ENCODE data around the gene ARSA. TPM values are rescaled to one million over a fixed set of nuclear protein-coding genes. Genes with fewer than 3 reads are reported as not detected.

Gene ARSA
- polyA plus RNA-seq, 3 donors: 11.9 to 85.2 (median 12.1) TPM

- H2AFZ ChIP-seq (ENCODE audit: insufficient read depth, low read depth, low read length, poor library complexity, severe bottlenecking): no peak overlapping the region
- peaks cover 12 to 14% of the 10 kb centered on the region in 2 donors for H3K4me1 ChIP-seq (ENCODE audit: control insufficient read depth in 1 of 2, insufficient read depth in 2 of 2, low read length in 2 of 2)
- Mint-ChIP-seq H3K9me3 (peaks cover 0 to 13% (median 8%) of the 10 kb centered on the region in 7 donors), H3K4me1 (peaks cover 13% of the 10 kb centered on the region), H3K27ac (no peak overlapping the region), H3K4me3 (peak overlapping the region in 1 of 2 donors; percentile 52), H3K36me3 (peaks cover 0 to 6% of the 10 kb centered on the region in 2 donors), H3K27me3 (ENCODE audit: low read depth in 3 of 3) (peaks cover 51 to 69% (median 57%) of the 10 kb centered on the region in 3 donors)
- H3K79me2 ChIP-seq (ENCODE audit: insufficient read depth, low read length): no peaks in the 10 kb centered on the region
- no peak overlapping the region for H3K27ac ChIP-seq (ENCODE audit: low read depth in 1 of 2, low read length in 2 of 2)
- peaks cover 18 to 51% of the 10 kb centered on the region in 2 donors for H3K27me3 ChIP-seq (ENCODE audit: control insufficient read depth in 2 of 2, insufficient read depth in 2 of 2, low read length in 2 of 2)
- peaks cover 3 to 16% of the 10 kb centered on the region in 2 donors for H3K9me3 ChIP-seq (replicated peaks in 1 of 2; ENCODE audit: control insufficient read depth in 1 of 2, insufficient read depth in 1 of 2, low read length in 2 of 2)
- no peak overlapping the region for H3K4me2 ChIP-seq (replicated peaks; ENCODE audit: extremely low read depth, low read length, poor library complexity, severe bottlenecking)
- 39% methylated on average over 5 of the region's 8 CpGs for WGBS (ENCODE audit: insufficient coverage)
- no peak for DNase-seq
- TF ChIP-seq CTCF (IDR thresholded peaks at IDR 0.05): no peak
- no peak overlapping the region for H3K4me3 ChIP-seq (replicated peaks in 1 of 3; ENCODE audit: low read depth in 2 of 3, low read length in 3 of 3)
- H4K20me1 ChIP-seq (ENCODE audit: insufficient read depth, low read length): no peaks in the 10 kb centered on the region
- intact Hi-C loops (cut with micrococcal nuclease): no loop called here
- no peaks in the 10 kb centered on the region for H3K36me3 ChIP-seq (replicated peaks in 1 of 2; ENCODE audit: control insufficient read depth in 1 of 2, insufficient read depth in 2 of 2, low read length in 2 of 2)
- no peak overlapping the region for H3K9ac ChIP-seq (ENCODE audit: insufficient read depth, low read length, poor library complexity, severe bottlenecking)
Observed at GRCh38 chr22:50672041-50672440, 44.1 kb upstream of the ARSA start.

GRCh38 chr22:50671641-50672040 is 43.7 kb upstream of the ARSA start:
- WGBS (ENCODE audit: insufficient coverage): 19% methylated on average over 10 of the region's 11 CpGs
- H3K4me3 Mint-ChIP-seq: peak overlapping the region in 1 of 2 donors; percentile 52

More at GRCh38 chr22:50671641-50672040, 43.7 kb upstream of the ARSA start:
- peaks cover 0 to 13% (median 8%) of the 10 kb centered on the region in 7 donors for H3K9me3 Mint-ChIP-seq
- H3K4me1 ChIP-seq (ENCODE audit: control insufficient read depth in 1 of 2, insufficient read depth in 2 of 2, low read length in 2 of 2): peaks cover 12 to 14% of the 10 kb centered on the region in 2 donors
- intact Hi-C loops (cut with micrococcal nuclease): no loop called here
- no peak overlapping the region for H3K4me2 ChIP-seq (replicated peaks; ENCODE audit: extremely low read depth, low read length, poor library complexity, severe bottlenecking)
- peaks cover 51 to 66% (median 54%) of the 10 kb centered on the region in 3 donors for H3K27me3 Mint-ChIP-seq (ENCODE audit: low read depth in 3 of 3)
- no peak overlapping the region for H3K4me3 ChIP-seq (replicated peaks in 1 of 3; ENCODE audit: low read depth in 2 of 3, low read length in 3 of 3)
- no peak for TF ChIP-seq CTCF (IDR thresholded peaks at IDR 0.05)
- no peaks in the 10 kb centered on the region for H3K36me3 ChIP-seq (replicated peaks in 1 of 2; ENCODE audit: control insufficient read depth in 1 of 2, insufficient read depth in 2 of 2, low read length in 2 of 2)
- no peaks in the 10 kb centered on the region for H3K79me2 ChIP-seq (ENCODE audit: insufficient read depth, low read length)
- no peak for DNase-seq
- H3K9me3 ChIP-seq (replicated peaks in 1 of 2; ENCODE audit: control insufficient read depth in 1 of 2, insufficient read depth in 1 of 2, low read length in 2 of 2): peaks cover 3 to 16% of the 10 kb centered on the region in 2 donors
- peaks cover 0 to 6% of the 10 kb centered on the region in 2 donors for H3K36me3 Mint-ChIP-seq
- peaks cover 13% of the 10 kb centered on the region for H3K4me1 Mint-ChIP-seq
- no peak overlapping the region for H2AFZ ChIP-seq (ENCODE audit: insufficient read depth, low read depth, low read length, poor library complexity, severe bottlenecking)
- H4K20me1 ChIP-seq (ENCODE audit: insufficient read depth, low read length): no peaks in the 10 kb centered on the region
- no peak overlapping the region for H3K9ac ChIP-seq (ENCODE audit: insufficient read depth, low read length, poor library complexity, severe bottlenecking)
- H3K27ac ChIP-seq (ENCODE audit: low read depth in 1 of 2, low read length in 2 of 2): no peak overlapping the region
- no peak overlapping the region for H3K27ac Mint-ChIP-seq
- peaks cover 18 to 51% of the 10 kb centered on the region in 2 donors for H3K27me3 ChIP-seq (ENCODE audit: control insufficient read depth in 2 of 2, insufficient read depth in 2 of 2, low read length in 2 of 2)

All from CD14-positive monocyte (primary cell).